Stimulated activated CD8-positive, alpha-beta memory T cell treated with anti-CD3 and anti-CD28 coated beads, Interleukin-7, amount 100 ng/mL, for 1 hour (primary cell): ENCODE data around the gene CLIP3.
A peak's percentile ranks its signal among the peaks of the same experiment; 100 is the strongest.
"Not testable (repeated sequence)": the region's sequence is repeated elsewhere in the genome, so short reads cannot be mapped to it uniquely, and the experiment has no call there.

Experiments
- DNase-seq, 2 donors: peaks; one replicate each; pipeline ENCODE4 v3.0.0-alpha.2; 2020; ENCODE audit warnings: low read depth in 2 of 2

Gene CLIP3

GRCh38 chr19:36008336-36008978 is 24.2 kb downstream of the CLIP3 start, which contains the start of gene SYNE4:
Gene SYNE4 (minus strand): TSS chr19:36008813. CDS start chr19:36008681, 132 bp downstream.
- no peak for DNase-seq

DNA sequence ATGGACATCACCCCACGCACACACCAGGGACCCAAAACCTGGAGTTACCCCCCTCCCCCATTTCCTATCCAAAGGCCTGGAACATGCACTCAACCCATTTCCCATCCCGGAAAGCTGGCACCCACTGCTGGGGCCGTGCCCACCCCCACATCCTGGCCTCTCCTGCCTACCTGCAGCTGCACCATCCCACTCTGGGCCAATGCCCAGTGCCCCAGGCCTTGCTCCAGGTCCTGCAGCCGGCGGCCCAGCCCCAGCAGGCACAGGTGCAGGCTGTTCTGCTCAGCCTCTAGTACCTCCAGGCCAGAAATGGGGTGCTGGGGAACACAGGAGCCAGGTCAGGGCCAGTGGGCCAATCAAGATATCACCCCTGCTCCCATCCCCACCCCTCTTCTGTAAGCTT is 25.7 kb downstream of the CLIP3 start:
- no peak for DNase-seq

DNA sequence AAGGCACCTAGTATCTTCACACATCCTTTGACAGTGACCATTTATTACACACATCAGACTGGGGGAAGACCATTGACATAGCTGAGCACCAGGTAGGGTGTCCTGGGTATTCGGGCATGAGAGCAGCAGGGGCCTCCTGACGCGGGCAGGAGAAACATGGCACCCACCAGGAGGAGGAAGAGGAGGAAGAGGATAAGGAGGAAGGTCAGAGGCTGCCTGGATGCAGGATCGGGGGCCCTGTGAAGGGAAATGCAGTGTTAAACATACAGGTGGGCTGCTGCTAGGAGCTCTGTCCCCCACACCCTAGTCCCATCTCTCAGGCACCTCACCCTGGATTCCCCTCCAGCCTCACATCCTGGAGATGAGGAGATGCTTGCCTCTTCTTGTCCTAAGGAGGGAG is 29.4 kb downstream of the CLIP3 start:
- no peak for DNase-seq

DNA sequence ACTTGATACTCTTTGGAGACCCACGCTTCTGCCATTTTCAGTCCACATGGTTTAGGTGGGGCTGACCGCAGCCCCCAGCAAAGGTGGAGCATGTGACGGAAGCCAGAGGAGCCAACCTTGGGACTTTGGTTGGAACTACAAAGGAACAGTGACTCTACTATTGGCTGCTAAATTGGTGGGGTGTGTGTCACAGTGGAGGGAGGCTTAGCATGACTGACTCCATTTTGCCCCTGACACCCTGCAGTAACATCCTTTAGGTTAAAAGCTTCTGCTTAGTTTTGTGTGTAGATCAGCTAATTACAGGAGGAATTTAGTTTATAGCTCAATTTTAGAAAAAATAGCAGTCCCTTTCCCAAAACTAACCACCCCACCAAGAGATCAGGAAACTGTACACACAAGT is 31.1 kb downstream of the CLIP3 start:
- no peak for DNase-seq

DNA sequence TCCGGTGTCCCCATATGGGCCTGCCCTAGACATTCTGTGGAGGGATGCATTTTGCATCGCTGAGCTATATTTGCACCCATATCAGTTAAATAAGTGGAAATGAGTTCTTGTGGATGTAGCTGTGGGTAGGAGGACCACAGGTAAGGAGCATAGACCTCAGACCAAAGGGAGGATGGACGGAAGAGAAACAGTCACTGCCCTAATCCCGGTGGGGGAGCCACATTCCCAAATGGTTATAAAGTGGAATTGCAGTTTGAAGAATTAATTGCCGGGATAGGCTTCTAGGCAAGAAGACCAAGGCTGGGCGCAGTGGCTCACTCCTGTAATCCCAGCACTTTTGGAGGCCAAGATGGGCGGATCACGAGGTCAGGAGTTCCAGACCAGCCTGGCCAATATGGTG is 35.9 kb downstream of the CLIP3 start:
- no peak for DNase-seq

DNA sequence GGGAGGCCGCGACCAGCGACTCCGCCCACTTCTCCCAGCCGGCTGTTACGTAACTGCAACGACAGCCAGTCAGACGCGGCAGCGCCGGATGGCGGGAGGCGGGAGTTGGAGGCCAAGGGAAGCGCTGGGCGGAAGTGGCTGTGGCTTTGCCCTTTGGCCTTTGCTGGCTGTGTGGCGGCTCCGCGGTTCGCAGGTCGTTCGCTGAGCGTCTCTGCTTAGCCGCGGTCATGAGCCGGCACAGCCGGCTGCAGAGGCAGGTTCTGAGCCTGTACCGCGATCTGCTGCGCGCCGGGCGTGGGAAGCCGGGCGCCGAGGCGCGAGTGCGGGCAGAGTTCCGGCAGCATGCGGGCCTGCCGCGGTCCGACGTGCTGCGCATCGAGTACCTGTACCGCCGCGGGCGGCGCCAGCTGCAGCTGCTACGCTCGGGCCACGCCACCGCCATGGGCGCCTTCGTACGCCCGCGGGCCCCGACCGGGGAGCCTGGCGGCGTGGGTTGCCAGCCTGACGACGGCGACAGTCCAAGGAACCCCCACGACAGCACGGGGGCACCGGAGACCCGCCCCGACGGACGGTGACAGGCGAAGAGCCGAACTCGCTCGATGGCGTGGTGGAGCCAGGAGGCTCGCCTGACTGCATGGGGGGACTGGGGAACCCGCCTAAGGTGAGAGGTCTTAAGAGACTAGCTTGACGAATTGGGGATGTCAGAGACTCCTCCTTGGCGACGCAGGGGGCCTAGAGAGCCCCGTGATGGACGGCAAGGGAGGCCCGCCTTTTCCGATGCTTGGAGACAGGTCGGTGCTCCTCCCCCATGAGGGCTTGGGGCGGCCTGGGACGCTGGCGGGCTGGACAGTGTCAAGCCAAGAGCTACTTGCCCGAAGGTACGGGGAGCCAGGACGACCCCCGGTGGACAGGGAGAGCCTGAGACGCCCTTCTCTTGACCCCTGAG is 37.4 kb downstream of the CLIP3 start, which contains the start of gene SDHAF1:
Gene SDHAF1, plus strand, starts transcription at position 141 of the 946 bp plus-strand sequence. Its CDS starts 87 bp downstream, at position 228.
- DNase-seq: peak; percentile 84 to 86

GRCh38 chr19:35993923-35994598 is 38.6 kb downstream of the CLIP3 start:
- DNase-seq: no peak

- no peak for DNase-seq
These were observed 39.5 kb downstream of the CLIP3 start for GRCh38 chr19:35992907-35993765.

DNA sequence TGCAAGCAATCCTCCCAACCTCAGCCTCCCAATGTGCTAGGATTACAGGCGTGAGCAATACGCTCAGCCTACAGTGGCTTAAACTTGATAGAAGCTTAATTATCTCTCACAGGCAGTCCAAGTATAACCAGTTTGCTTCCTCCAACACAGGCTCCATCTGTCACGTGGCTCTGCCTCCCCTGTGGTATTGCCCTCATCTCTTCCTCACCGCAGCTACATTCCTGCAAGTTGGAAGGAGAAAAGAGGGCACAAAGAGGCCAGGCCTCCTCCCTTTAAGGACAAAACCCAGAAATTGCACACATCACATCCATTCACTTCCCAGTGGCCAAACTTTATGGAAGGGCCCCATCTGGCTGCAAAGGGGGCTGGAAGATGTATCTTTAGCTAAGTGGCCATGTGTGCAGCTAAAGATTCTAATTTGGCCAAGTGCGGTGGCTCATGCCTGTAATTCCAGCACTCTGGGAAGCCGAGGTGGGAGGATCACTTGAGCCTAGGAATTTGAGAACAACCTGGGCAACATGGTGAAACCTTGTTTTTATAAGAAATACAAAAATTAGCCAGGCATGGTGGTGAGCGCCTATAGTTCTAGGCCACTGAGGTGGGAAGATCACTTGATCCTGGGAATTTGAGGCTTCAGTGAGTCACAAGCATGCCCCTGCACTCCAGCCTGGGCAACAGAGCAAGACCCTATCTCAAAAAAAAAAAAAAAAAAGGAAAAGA is 40.8 kb downstream of the CLIP3 start:
- no peak for DNase-seq

DNA sequence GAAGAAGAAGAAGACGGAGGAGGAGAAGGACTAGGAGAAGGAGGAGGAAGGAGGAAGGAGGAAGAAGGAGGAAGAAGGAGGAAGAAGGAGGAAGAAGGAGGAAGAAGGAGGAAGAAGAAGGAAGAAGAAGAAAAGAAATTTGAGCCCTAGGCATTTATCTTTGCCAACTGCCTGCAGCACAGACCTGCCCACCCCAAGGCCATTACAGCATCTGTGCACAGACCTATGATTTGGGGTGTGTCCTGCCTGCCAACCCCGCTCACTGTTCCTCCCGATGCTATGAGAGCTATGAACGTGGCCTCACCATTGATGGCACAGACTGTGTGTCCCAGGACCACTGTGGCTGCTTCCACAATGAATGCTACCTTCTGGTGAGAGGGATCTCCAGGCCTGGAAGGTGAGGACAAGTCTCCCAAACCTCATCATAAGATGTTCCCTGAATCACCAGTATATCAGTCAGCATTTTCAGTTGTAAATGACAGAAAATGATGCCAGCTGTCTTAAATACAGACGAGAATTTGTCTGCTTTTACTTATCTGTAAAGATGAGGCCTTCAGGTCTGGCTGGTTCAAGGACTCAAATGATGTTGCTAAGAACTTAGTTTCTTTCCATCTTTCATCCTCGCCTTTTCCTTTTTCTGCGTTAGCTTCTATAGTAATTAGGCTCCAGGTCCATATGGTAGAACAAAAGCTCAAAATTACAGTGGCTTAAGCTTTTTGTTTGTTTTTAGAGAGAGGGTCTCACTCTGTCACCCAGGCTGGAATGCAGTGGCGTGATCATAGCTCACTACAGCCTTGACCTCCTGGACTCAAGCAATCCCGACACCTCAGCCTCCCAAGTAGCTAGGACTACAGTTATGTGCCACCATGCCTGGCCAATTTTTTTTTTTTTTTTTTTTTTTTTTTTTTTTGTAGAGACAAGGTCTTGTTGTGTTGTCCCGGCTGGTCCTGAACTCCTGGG is 41.6 kb downstream of the CLIP3 start:
- DNase-seq: no peak

- no peak for DNase-seq
These were observed 42.5 kb downstream of the CLIP3 start for GRCh38 chr19:35990156-35990555.

- no peak for DNase-seq
These were observed 43.8 kb downstream of the CLIP3 start for GRCh38 chr19:35988824-35989223.

- no peak for DNase-seq
These were observed 45.1 kb downstream of the CLIP3 start for GRCh38 chr19:35987571-35987896.

DNA sequence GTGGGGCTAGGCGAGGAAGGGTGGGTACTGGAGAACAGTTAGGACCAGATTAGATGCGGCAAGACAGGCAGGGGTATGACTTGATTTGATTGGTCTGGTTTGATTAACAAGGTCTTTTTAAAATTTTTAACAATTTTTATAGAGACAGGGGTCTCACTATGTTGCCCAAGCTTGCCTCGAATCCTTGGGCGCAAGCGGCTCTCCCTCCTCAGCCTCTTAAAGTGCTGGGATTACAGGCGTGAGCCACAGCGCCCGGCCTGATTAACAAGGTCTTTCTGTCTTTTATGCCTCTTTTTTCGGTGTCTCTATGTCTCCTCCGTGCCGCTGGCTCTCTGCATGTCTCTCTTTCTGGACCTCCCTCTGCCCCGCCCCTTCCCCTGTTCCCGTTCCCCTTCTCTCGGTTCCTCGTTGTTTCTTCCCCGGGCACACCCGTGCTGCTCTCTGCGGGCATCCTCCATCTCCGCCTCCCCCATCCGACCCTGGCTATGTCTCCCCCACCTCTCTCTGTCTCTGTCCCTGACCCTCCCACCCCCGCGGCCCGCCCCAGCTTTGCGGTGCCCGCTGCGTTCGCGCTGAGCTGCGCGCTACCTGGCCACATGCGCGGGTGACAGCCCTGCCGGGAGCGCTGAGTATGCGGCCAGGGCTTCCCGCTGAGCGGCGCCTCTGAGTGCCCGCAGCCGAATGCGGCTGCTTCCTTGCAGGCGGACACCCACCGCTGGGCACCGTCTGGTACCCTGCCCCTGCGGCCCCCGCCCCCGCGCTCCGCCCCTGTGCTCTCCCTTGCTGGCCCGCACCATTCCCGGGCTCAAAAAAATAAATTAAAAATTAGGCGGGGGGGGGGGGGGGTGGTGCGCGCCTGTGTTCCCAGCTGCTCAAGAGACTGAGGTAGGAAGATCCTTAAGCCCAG is 45.8 kb downstream of the CLIP3 start:
- no peak for DNase-seq

DNA sequence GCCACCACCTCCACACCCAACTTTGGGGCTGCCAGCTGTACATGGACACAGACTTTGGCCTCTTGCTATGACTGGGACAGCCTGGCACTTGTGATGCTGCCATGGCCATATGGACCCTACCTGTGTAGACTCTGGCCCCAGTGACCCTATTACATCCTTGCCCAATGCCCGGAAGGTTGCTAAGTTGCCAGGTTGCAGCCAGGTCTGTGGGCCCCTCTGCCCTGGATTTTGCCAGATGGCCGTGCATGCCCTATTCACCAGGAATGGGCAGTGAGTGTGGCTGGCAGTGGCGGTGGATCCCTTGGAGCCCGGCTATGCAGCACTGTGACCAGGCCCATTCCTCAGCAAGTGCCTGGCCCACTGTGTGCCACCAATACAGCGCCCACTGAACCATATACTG is 46.6 kb downstream of the CLIP3 start:
- no peak for DNase-seq

DNA sequence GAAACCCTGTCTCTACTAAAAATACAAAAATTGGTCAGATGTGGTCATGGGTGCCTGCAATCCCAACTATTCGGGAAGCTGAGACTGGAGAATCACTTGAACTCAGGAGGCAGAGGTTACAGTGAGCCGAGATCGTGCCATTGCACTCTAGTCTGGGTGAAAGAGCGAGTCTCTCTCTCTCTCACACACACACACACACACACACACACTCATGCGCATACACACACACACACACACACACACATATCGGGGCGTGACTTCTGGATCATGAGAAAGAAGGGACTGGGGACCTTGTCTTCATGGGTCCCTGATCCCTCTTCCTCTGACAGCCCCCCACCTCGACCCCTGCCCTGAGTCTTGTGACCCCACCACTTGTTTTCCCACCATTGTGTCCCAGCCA is 49.5 kb downstream of the CLIP3 start:
- no peak for DNase-seq

GRCh38 chr19:35980997-35981396 is 51.7 kb downstream of the CLIP3 start:
- not testable (repeated sequence) for DNase-seq

- DNase-seq: no peak
These were observed 53.8 kb downstream of the CLIP3 start for GRCh38 chr19:35978832-35979365.
